Type B pancreatic cell (in vitro differentiated cells): ENCODE results near the gene ST7. TPM values are rescaled to one million over a fixed set of nuclear protein-coding genes. Genes with fewer than 3 reads are reported as not detected.

Source experiments
- DNase-seq: peaks from one replicate; pipeline ENCODE4 v3.0.0; 2021; ENCODE audit warnings: mixed read lengths; ENCODE audit not compliant: unreplicated experiment; ENCODE audit errors: extremely low spot score
- H3K27ac Mint-ChIP-seq: 2 replicates; pipeline ENCODE4 v1.8.0; 2021; ENCODE audit warnings: mild to moderate bottlenecking, mixed read lengths
- H3K27me3 Mint-ChIP-seq: 2 replicates; pipeline ENCODE4 v1.8.0; 2021; ENCODE audit warnings: mixed read lengths
- H3K36me3 Mint-ChIP-seq: 2 replicates; pipeline ENCODE4 v1.8.0; 2021; ENCODE audit warnings: mixed read lengths
- H3K4me1 Mint-ChIP-seq: one replicate; pipeline ENCODE4 v1.8.0; 2021; ENCODE audit warnings: mixed read lengths; ENCODE audit not compliant: unreplicated experiment
- H3K4me3 Mint-ChIP-seq: 2 replicates; pipeline ENCODE4 v1.8.0; 2021; ENCODE audit warnings: mild to moderate bottlenecking, mixed read lengths
- H3K9me3 Mint-ChIP-seq: 2 replicates; pipeline ENCODE4 v1.8.0; 2021; ENCODE audit warnings: mixed read lengths
- total RNA-seq: library from RNA; stranded (reverse); gene quantifications from 2 replicates; pipeline ENCODE4 v1.2.1, GENCODE V29; 2021; ENCODE audit warnings: low replicate concordance
- TF ChIP-seq, protein P1 (sequence below): fragments of 200-600 bp; sonication (generic); conservative IDR thresholded peaks from 2 replicates; pipeline ENCODE4 v1.5.0; 2021; ENCODE audit warnings: antibody characterized with exemption, mild to moderate bottlenecking

The ST7 gene
- total RNA-seq, 1 donor from 2014 or later = 25.0 TPM

DNA sequence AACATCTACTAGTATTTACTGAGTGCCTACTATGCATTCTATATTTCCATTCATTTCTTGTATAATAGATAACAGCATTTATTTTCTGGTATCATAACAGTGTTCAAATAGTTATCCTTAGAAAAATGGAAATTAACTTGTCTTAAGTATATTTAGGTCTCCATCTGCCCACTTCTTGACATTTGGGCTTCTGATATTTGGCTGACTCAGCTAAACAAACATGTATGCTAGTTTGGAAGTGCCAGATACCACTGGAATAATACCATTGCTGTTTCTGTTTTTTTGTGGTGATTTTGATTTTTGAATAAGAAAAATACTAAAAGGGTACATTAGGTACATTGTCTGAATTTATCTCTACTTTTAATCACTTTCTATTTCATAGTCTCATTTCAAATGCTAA is 169.2 kb downstream of the ST7 start:
- Mint-ChIP-seq H3K27me3 (no peaks in the 10 kb centered on the region), H3K36me3 (no peaks in the 10 kb centered on the region), H3K9me3 (no peaks in the 10 kb centered on the region), H3K27ac (no peak overlapping the region), H3K4me3 (no peak overlapping the region), H3K4me1 (peaks cover 16% of the 10 kb centered on the region)
- no peak for DNase-seq
- TF ChIP-seq, protein P1, sequence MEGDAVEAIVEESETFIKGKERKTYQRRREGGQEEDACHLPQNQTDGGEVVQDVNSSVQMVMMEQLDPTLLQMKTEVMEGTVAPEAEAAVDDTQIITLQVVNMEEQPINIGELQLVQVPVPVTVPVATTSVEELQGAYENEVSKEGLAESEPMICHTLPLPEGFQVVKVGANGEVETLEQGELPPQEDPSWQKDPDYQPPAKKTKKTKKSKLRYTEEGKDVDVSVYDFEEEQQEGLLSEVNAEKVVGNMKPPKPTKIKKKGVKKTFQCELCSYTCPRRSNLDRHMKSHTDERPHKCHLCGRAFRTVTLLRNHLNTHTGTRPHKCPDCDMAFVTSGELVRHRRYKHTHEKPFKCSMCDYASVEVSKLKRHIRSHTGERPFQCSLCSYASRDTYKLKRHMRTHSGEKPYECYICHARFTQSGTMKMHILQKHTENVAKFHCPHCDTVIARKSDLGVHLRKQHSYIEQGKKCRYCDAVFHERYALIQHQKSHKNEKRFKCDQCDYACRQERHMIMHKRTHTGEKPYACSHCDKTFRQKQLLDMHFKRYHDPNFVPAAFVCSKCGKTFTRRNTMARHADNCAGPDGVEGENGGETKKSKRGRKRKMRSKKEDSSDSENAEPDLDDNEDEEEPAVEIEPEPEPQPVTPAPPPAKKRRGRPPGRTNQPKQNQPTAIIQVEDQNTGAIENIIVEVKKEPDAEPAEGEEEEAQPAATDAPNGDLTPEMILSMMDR = no peak

DNA sequence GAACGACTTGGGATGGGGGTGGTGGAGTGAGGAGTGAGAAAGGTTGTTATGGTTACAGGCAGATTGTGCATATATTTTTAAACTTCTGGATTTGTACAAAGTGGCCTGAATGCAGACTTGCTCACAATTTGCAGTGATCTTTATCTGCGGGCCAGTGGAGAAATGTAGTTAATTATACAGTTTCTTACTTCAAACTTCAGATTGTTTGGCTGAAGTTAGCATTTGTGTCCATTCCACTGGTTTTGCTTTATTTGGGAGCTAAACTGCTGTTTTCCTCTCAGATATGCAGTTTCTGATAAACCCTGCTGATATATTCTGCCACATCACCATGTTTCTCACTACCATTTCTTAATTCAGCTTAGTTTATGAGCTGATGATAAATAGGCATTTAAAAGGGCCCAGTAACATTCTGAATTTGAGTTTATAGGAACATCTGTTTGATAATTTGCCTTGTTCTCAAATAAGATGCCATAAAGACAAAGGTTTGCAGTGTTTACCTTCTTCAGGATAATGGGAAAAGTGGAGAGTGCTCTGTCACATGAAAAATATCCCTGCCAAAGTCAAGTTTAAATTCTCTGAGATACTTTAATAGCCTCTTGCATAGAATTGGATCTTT is 170.1 kb downstream of the ST7 start:
- DNase-seq = no peak
- TF ChIP-seq, protein P1 = no peak
- no peak overlapping the region for H3K4me3 Mint-ChIP-seq
- peaks cover 21% of the 10 kb centered on the region for H3K4me1 Mint-ChIP-seq
- no peaks in the 10 kb centered on the region for H3K9me3 Mint-ChIP-seq
- H3K36me3 Mint-ChIP-seq = no peaks in the 10 kb centered on the region
- H3K27ac Mint-ChIP-seq = no peak overlapping the region
- H3K27me3 Mint-ChIP-seq = no peaks in the 10 kb centered on the region

DNA sequence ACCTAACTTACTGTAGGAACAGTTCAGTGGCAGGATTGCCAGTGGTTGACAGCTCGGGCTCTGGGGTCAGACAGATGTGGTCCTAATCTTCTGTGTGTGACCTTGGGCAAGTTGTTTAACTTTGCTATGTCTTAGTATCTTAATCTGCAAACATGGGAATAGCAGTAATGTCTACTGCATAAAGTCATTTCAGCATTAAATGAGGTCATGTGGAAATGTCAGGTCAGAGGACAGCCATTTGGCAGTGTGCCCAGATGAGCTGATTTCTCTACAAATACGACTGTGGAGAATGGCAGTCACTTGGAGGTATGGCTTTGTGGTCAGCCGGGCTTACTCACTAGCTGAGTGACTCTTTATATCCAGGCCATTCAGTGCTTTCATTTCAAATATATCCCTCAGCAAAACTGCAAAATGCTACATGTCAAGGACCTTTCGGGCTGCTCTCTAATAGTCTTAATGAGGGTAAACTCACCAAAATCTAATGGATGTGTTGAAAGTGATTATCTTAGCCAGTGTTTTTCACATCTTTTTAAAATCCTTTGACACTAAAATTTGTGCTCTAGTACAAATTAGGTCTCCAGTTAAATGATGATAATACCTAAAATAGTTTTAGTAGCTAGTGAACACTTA is 171.4 kb downstream of the ST7 start:
- no peak for DNase-seq
- Mint-ChIP-seq H3K4me1 (peaks cover 26% of the 10 kb centered on the region), H3K36me3 (no peaks in the 10 kb centered on the region), H3K27ac (no peak overlapping the region), H3K27me3 (no peaks in the 10 kb centered on the region), H3K9me3 (no peaks in the 10 kb centered on the region), H3K4me3 (peak overlapping the region; percentile 12)
- TF ChIP-seq, protein P1 = no peak

DNA sequence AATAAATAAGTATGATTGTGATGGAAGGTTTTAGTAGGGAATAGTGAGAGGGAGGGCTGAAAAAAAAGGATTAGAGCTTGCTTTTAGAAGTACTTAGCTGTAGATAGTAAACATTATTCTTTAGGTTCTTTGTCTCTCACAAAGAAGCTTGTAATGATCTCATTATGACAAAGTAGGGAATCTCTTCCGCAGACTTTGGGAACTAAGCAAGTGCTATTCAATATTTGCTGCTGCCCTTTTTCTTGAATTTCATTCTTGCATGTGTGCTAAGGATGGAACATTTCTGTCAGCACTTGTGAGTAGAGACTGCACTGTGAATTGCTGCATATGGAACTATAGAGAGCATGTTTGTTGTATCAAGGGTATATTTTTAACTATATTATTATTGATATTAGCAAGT is 173.4 kb downstream of the ST7 start:
- Mint-ChIP-seq H3K9me3 (no peaks in the 10 kb centered on the region), H3K4me1 (peaks cover 28% of the 10 kb centered on the region), H3K4me3 (no peak overlapping the region), H3K27me3 (no peaks in the 10 kb centered on the region), H3K36me3 (peaks cover 2% of the 10 kb centered on the region), H3K27ac (no peak overlapping the region)
- TF ChIP-seq, protein P1 = no peak
- no peak for DNase-seq

DNA sequence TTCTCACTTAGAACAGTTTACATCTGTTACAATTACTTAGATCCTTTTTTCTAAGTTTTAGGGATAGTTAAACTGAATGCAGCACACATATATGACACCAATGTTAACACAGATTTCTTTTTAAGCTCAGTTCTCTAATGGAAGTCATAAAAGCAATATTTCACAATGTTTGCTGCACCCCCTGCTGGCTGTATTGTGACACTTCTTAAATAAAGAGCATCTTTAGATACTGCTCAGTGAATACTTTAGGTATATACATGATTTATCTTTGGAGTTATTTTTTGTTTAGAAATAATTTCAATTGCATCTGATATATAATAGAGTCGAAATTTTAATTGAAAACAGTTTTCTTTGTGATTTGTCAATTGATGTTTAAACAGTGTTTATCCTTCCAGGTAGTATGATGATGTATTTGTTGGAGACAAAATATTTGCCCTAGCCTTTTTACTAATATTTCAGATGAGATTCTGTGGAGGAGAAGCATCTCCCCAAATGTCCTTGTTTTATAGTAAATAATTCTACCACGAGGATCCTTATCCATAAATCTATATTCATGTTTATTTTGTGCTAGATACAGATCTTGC is 174.4 kb downstream of the ST7 start:
- no peaks in the 10 kb centered on the region for H3K27me3 Mint-ChIP-seq
- peaks cover 9% of the 10 kb centered on the region for H3K36me3 Mint-ChIP-seq
- no peaks in the 10 kb centered on the region for H3K9me3 Mint-ChIP-seq
- no peak overlapping the region for H3K27ac Mint-ChIP-seq
- H3K4me3 Mint-ChIP-seq = no peak overlapping the region
- TF ChIP-seq, protein P1 = peak; percentile 88
- peaks cover 30% of the 10 kb centered on the region for H3K4me1 Mint-ChIP-seq
- DNase-seq = no peak
